HCT116 (cell line): ENCODE measurements around the gene AQP9. TPM values are rescaled to one million over a fixed set of nuclear protein-coding genes. Genes with fewer than 3 reads are reported as not detected.

ENCODE experiments used
- ATAC-seq: fragments of 200-7000 bp; cut with Tn5 transposase; 2 replicates; pipeline ENCODE4 v1.9.1; 2020; ENCODE audit warnings: mild to moderate bottlenecking, moderate library complexity
- Bru-seq: library from RNA; stranded (reverse); fragments of 400-500 nt; gene quantifications from one replicate; lab custom pipeline; 2021; lab: Mats Ljungman, UMichigan
- BruChase-seq, 2 experiments: library from RNA; stranded (reverse); fragments of 400-500 nt; gene quantifications; one replicate each; lab custom pipeline; 2021; lab: Mats Ljungman, UMichigan
- BruUV-seq: library from RNA; stranded (reverse); fragments of 400-500 nt; replicated peaks from 2 replicates; lab custom pipeline; 2021; lab: Mats Ljungman, UMichigan
- CTCF ChIA-PET: fragments of 300-600 bp; sonication (Branson Sonifier 250); formaldehyde crosslinking; loops from one replicate; lab custom pipeline; 2021; ENCODE audit warnings: antibody characterized with exemption; lab: Charles Lee
- POLR2A ChIA-PET: fragments of 300-600, 350-600 bp; sonication (Branson Sonifier 250); formaldehyde crosslinking; loops from one replicate; lab custom pipeline; 2021; ENCODE audit warnings: antibody characterized with exemption; lab: Charles Lee
- RAD21 ChIA-PET, 2 experiments: fragments of 300-600 bp; sonication (Branson Sonifier 250); formaldehyde crosslinking; loops; one replicate each; lab custom pipeline; 2023; ENCODE audit warnings: low total read pairs in 2 of 2; ENCODE audit not compliant: uncharacterized antibody in 2 of 2, unreplicated experiment in 2 of 2, low non-redundant PET in 1 of 2; lab: Charles Lee
- DNase-seq: peaks from one replicate; pipeline ENCODE4 v3.0.0-alpha.2; 2010; ENCODE audit warnings: low read depth, low spot score
- H2AFZ ChIP-seq: fragments of 200-600 bp; shearing (Covaris generic), sonication (generic); 2 replicates; pipeline ENCODE4 v1.6.1; 2017; ENCODE audit warnings: low read depth, mixed run types, mixed read lengths, antibody characterized with exemption, low read length; ENCODE audit not compliant: poor library complexity, severe bottlenecking
- H3K27ac ChIP-seq: 2 replicates; pipeline ENCODE4 v1.5.1; 2012; ENCODE audit warnings: low read depth, low read length
- H3K27me3 ChIP-seq: fragments of 200-600 bp; sonication (generic); 2 replicates; pipeline ENCODE4 v1.6.1; 2016; ENCODE audit warnings: mixed run types, low read length, mixed read lengths; ENCODE audit not compliant: insufficient read depth
- H3K36me3 ChIP-seq, 2 experiments: fragments of 200-500 bp in 1 of 2; fragments of 200-600 bp in 1 of 2; sonication (Bioruptor generic) in 1 of 2; sonication (generic) in 1 of 2; 2 replicates each; pipeline versions ENCODE4 v1.5.1 to v1.6.1; 2014 to 2016; ENCODE audit warnings: low read length in 2 of 2, inconsistent platforms in 1 of 2, mixed read lengths in 1 of 2, mixed run types in 1 of 2; ENCODE audit not compliant: insufficient read depth in 2 of 2, control insufficient read depth in 1 of 2
- H3K4me1 ChIP-seq, 2 experiments: fragments of 200-600 bp in 1 of 2; sonication (generic) in 1 of 2; 2 replicates each; pipeline versions ENCODE4 v1.5.1 to v1.6.1; 2012 to 2017; ENCODE audit warnings: low read length in 2 of 2, inconsistent platforms in 1 of 2, mild to moderate bottlenecking in 1 of 2, mixed read lengths in 1 of 2, mixed run types in 1 of 2, moderate library complexity in 1 of 2; ENCODE audit not compliant: insufficient read depth in 2 of 2, control insufficient read depth in 1 of 2
- H3K4me2 ChIP-seq: fragments of 200-600 bp; sonication (generic); 2 replicates; pipeline ENCODE4 v1.6.1; 2017; ENCODE audit warnings: mixed run types, low read length, mixed read lengths
- H3K4me3 ChIP-seq, 2 experiments: fragments of 200-600 bp in 1 of 2; sonication (generic) in 1 of 2; replicated peaks in 1 of 2; 2 replicates each; pipeline ENCODE4 v1.5.1; 2011 to 2016; ENCODE audit warnings: low read length in 2 of 2, control low read depth in 1 of 2, low read depth in 1 of 2, mild to moderate bottlenecking in 1 of 2, mixed read lengths in 1 of 2, mixed run types in 1 of 2
- H3K79me2 ChIP-seq: fragments of 200-600 bp; sonication (generic); 2 replicates; pipeline ENCODE4 v1.6.1; 2017; ENCODE audit warnings: mild to moderate bottlenecking, mixed run types, low read length, moderate library complexity, mixed read lengths; ENCODE audit not compliant: insufficient read depth
- H3K9ac ChIP-seq: fragments of 200-600 bp; sonication (generic); 2 replicates; pipeline ENCODE4 v1.6.1; 2016; ENCODE audit warnings: low read length, mixed read lengths
- H3K9me2 ChIP-seq: fragments of 200-600 bp; sonication (generic), shearing (Covaris generic); 2 replicates; pipeline ENCODE4 v1.6.1; 2017; ENCODE audit warnings: mixed run types, mild to moderate bottlenecking, moderate library complexity; ENCODE audit not compliant: insufficient read depth
- H3K9me3 ChIP-seq, 2 experiments: fragments of 200-500 bp in 1 of 2; fragments of 200-600 bp in 1 of 2; sonication (Bioruptor generic) in 1 of 2; sonication (generic) in 1 of 2; 2 replicates each; pipeline ENCODE4 v1.6.1; 2014 to 2017; ENCODE audit warnings: low read length in 2 of 2, mixed read lengths in 2 of 2, inconsistent platforms in 1 of 2, low read depth in 1 of 2, mild to moderate bottlenecking in 1 of 2, mixed run types in 1 of 2, moderate library complexity in 1 of 2; ENCODE audit not compliant: control insufficient read depth in 1 of 2, insufficient read depth in 1 of 2
- H4K20me1 ChIP-seq: fragments of 200-600 bp; sonication (generic), shearing (Covaris generic); 2 replicates; pipeline ENCODE4 v1.6.1; 2017; ENCODE audit warnings: mixed run types, mild to moderate bottlenecking, moderate library complexity; ENCODE audit not compliant: insufficient read depth
- CBX3 ChIP-seq: IDR thresholded peaks from 2 replicates; pipeline ENCODE4 v1.6.1; 2012; ENCODE audit warnings: low read depth
- CEBPB ChIP-seq: IDR thresholded peaks from 2 replicates; pipeline ENCODE4 v1.6.1; 2012; ENCODE audit warnings: low read depth
- EGR1 ChIP-seq: IDR thresholded peaks from 2 replicates; pipeline ENCODE4 v1.6.1; 2012; ENCODE audit warnings: low read depth
- ELF1 ChIP-seq: IDR thresholded peaks from 2 replicates; pipeline ENCODE4 v1.6.1; 2012; ENCODE audit warnings: low read depth, borderline replicate concordance
- EZH2 ChIP-seq: fragments of 200-600 bp; sonication (generic); IDR thresholded peaks from 2 replicates; pipeline ENCODE4 v1.6.1; 2017; ENCODE audit warnings: antibody characterized with exemption, mixed run types
- EZH2phosphoT487 ChIP-seq: fragments of 200-600 bp; IDR thresholded peaks from 2 replicates; pipeline ENCODE4 v1.6.1; 2018; ENCODE audit warnings: antibody characterized with exemption, borderline replicate concordance
- FOSL1 ChIP-seq: IDR thresholded peaks from 2 replicates; pipeline ENCODE4 v1.6.1; 2012; ENCODE audit warnings: low read depth
- JUND ChIP-seq: IDR thresholded peaks from 2 replicates; pipeline ENCODE4 v1.6.1; 2012
- POLR2A ChIP-seq: IDR thresholded peaks from 2 replicates; pipeline ENCODE4 v1.7.0; 2011; ENCODE audit warnings: borderline replicate concordance; ENCODE audit not compliant: insufficient read depth, insufficient read length; ENCODE audit errors: extremely low read depth
- POLR2AphosphoS5 ChIP-seq: IDR thresholded peaks from 2 replicates; pipeline ENCODE4 v1.6.1; 2011; ENCODE audit warnings: mild to moderate bottlenecking, low read depth, low read length, moderate library complexity
- RAD21 ChIP-seq: IDR thresholded peaks from 2 replicates; pipeline ENCODE4 v1.6.1; 2012; ENCODE audit warnings: low read depth, mild to moderate bottlenecking
- REST ChIP-seq: IDR thresholded peaks from 2 replicates; pipeline ENCODE4 v1.6.1; 2012; ENCODE audit warnings: low read depth
- SIN3A ChIP-seq: IDR thresholded peaks from 2 replicates; pipeline ENCODE4 v1.6.1; 2012; ENCODE audit warnings: low read depth
- SP1 ChIP-seq: IDR thresholded peaks from 2 replicates; pipeline ENCODE4 v1.6.1; 2012; ENCODE audit warnings: low read depth
- TCF7L2 ChIP-seq: IDR thresholded peaks from 2 replicates; pipeline ENCODE4 v1.7.0; 2011; ENCODE audit warnings: borderline replicate concordance, inconsistent platforms; ENCODE audit not compliant: insufficient read depth, insufficient read length; ENCODE audit errors: extremely low read depth
- ZNF274 ChIP-seq: fragments of 200-500 bp; sonication (Bioruptor generic); IDR thresholded peaks from 2 replicates; pipeline ENCODE4 v1.6.1; 2014; ENCODE audit warnings: mild to moderate bottlenecking, low read depth, low read length, inconsistent platforms
- intact Hi-C: fragments of 100-400 bp; cut with micrococcal nuclease; formaldehyde crosslinking; loops from 2 replicates; pipeline ENCODE4 v1.10.0; 2022
- long read RNA-seq: library from polyadenylated mRNA; unstranded; transcript quantifications from one replicate; pipeline ENCODE4 v2.0.0, GENCODE V29; 2021; ENCODE audit not compliant: unreplicated experiment
- polyA plus RNA-seq: library from polyadenylated mRNA; unstranded; fragments of >200 nt; gene quantifications from 2 replicates; pipeline ENCODE4 v1.2.1, GENCODE V29; 2012; ENCODE audit warnings: missing spikeins
- total RNA-seq: library from RNA; stranded (reverse); gene quantifications from one replicate; pipeline ENCODE4 v1.2.1, GENCODE V29; 2021; ENCODE audit not compliant: unreplicated experiment
- TF ChIP-seq, protein P1 (sequence below), 3 experiments: fragments of 200-600 bp in 1 of 3; sonication (generic) in 1 of 3; IDR thresholded peaks in 2 of 3; conservative IDR thresholded peaks in 1 of 3; 2 replicates each; pipeline ENCODE4 v1.5.1; 2012 to 2017; ENCODE audit warnings: low read depth in 2 of 3, low read length in 2 of 3, antibody characterized with exemption in 1 of 3, borderline replicate concordance in 1 of 3, control low read depth in 1 of 3, mild to moderate bottlenecking in 1 of 3, mixed read lengths in 1 of 3, mixed run types in 1 of 3, moderate library complexity in 1 of 3; ENCODE audit not compliant: insufficient read depth in 1 of 3
- TF ChIP-seq, protein P2 (sequence below): IDR thresholded peaks from 2 replicates; pipeline ENCODE4 v1.6.1; 2012
- TF ChIP-seq, protein P3 (sequence below): IDR thresholded peaks from 2 replicates; pipeline ENCODE4 v1.6.1; 2011; ENCODE audit warnings: mild to moderate bottlenecking, low read length, moderate library complexity; ENCODE audit not compliant: insufficient replicate concordance; ENCODE audit errors: extremely low read depth
- TF ChIP-seq, protein P4 (sequence below): IDR thresholded peaks from 2 replicates; pipeline ENCODE4 v1.6.1; 2012

AQP9 gene
- total RNA-seq (0.12 TPM), Bru-seq, nascent RNA (not detected), BruChase-seq, experiment 1, labeled RNA remaining after a 6-hour chase (not detected), BruChase-seq, experiment 2, labeled RNA remaining after a 2-hour chase (not detected)
- not detected in 2 replicates for polyA plus RNA-seq
- long read RNA-seq = 0 reads

DNA sequence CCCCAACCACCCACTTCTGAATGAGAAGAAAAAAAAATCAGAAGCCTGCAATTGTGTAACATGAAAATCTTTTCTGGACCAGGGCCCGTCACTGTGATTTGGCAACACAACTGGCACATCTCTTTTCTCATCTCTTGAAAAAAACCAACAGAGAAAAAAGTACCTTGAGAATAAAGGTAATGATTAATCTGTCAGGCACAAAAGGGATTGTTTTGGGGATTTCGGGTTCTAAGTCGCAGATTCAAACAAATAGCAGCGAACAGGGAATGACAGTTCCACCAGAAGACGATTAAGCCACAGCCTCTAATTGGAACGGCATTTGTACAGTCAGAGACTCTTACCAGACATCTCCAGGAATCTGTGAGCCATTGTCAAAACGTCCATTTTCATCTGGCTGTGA, at the start of gene AQP9:
Gene AQP9 (plus strand): TSS at position 276 of the 400 bp plus-strand sequence. CDS start 185 bp downstream, outside the sequence.
- Histone ChIP-seq H3K36me3 (no peaks in the 10 kb centered on the region), H3K4me3 (no peak within 1 kb of the TSS), H4K20me1 (no peaks in the 10 kb centered on the region), H2AFZ (no peak within 1 kb of the TSS), H3K9ac (no peak within 1 kb of the TSS), H3K27ac (no peak within 1 kb of the TSS), H3K27me3 (no peaks in the 10 kb centered on the region), H3K4me1 (no peaks in the 10 kb centered on the region), H3K4me2 (no peak within 1 kb of the TSS)
- POLR2A ChIA-PET = no interaction called here
- no TSS peak for BruUV-seq
- intact Hi-C loops = no loop called here
- ATAC-seq (no peak), DNase-seq (no peak)
- TF ChIP-seq, protein P1, sequence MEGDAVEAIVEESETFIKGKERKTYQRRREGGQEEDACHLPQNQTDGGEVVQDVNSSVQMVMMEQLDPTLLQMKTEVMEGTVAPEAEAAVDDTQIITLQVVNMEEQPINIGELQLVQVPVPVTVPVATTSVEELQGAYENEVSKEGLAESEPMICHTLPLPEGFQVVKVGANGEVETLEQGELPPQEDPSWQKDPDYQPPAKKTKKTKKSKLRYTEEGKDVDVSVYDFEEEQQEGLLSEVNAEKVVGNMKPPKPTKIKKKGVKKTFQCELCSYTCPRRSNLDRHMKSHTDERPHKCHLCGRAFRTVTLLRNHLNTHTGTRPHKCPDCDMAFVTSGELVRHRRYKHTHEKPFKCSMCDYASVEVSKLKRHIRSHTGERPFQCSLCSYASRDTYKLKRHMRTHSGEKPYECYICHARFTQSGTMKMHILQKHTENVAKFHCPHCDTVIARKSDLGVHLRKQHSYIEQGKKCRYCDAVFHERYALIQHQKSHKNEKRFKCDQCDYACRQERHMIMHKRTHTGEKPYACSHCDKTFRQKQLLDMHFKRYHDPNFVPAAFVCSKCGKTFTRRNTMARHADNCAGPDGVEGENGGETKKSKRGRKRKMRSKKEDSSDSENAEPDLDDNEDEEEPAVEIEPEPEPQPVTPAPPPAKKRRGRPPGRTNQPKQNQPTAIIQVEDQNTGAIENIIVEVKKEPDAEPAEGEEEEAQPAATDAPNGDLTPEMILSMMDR (IDR thresholded peaks at IDR 0.05 in 2 of 3, conservative IDR thresholded peaks at IDR 0.05 in 1 of 3; ENCODE audit: borderline replicate concordance in 1 of 3, insufficient read depth in 1 of 3, low read depth in 2 of 3, low read length in 2 of 3) = no peak
- TF ChIP-seq RAD21 (no peak), CBX3 (no peak), CEBPB (no peak), REST (no peak), EZH2phosphoT487 (no peak), TCF7L2 (no peak), SIN3A (no peak), EGR1 (no peak), ELF1 (no peak), POLR2AphosphoS5 (no peak), JUND (no peak), FOSL1 (no peak), ZNF274 (no peak), SP1 (no peak), POLR2A (no peak), EZH2 (no peak)
- TF ChIP-seq, protein P2, sequence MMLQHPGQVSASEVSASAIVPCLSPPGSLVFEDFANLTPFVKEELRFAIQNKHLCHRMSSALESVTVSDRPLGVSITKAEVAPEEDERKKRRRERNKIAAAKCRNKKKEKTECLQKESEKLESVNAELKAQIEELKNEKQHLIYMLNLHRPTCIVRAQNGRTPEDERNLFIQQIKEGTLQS = no peak
- TF ChIP-seq, protein P3, sequence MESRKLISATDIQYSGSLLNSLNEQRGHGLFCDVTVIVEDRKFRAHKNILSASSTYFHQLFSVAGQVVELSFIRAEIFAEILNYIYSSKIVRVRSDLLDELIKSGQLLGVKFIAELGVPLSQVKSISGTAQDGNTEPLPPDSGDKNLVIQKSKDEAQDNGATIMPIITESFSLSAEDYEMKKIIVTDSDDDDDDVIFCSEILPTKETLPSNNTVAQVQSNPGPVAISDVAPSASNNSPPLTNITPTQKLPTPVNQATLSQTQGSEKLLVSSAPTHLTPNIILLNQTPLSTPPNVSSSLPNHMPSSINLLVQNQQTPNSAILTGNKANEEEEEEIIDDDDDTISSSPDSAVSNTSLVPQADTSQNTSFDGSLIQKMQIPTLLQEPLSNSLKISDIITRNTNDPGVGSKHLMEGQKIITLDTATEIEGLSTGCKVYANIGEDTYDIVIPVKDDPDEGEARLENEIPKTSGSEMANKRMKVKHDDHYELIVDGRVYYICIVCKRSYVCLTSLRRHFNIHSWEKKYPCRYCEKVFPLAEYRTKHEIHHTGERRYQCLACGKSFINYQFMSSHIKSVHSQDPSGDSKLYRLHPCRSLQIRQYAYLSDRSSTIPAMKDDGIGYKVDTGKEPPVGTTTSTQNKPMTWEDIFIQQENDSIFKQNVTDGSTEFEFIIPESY = no peak
- TF ChIP-seq, protein P4, sequence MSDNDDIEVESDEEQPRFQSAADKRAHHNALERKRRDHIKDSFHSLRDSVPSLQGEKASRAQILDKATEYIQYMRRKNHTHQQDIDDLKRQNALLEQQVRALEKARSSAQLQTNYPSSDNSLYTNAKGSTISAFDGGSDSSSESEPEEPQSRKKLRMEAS = no peak
- TF ChIP-seq, all 23 proteins: peak for 0
- Histone ChIP-seq H3K9me3 (no peaks in the 10 kb centered on the region), H3K79me2 (no peaks in the 10 kb centered on the region), H3K9me2 (no peaks in the 10 kb centered on the region)
- ChIA-PET CTCF (no interaction called here), RAD21 (no interaction called here)
